Caki2 (cell line): ENCODE data around the gene CNTNAP2. TPM values are rescaled to one million over a fixed set of nuclear protein-coding genes. Genes with fewer than 3 reads are reported as not detected.
"Not testable (repeated sequence)": the region's sequence is repeated elsewhere in the genome, so short reads cannot be mapped to it uniquely, and the experiment has no call there.

Experiments used
- DNase-seq: peaks from one replicate; pipeline ENCODE4 v3.0.0-alpha.2; 2015; ENCODE audit warnings: low read depth
- in situ Hi-C: cut with HindIII; loops from 2 replicates; pipeline ENCODE4 v1.10.0; 2016; ENCODE audit warnings: low sequenced_read_pairs, low pct_unique_long_range_greater_than_20kb, mixed read lengths
- total RNA-seq: library from RNA; depleted of rRNA; stranded (reverse); fragments of >200 nt; shearing (Covaris generic); gene quantifications from 2 replicates; pipeline ENCODE4 v1.2.3, GENCODE V29; 2014; ENCODE audit warnings: low replicate concordance

Gene CNTNAP2
- total RNA-seq, 1 experiment from 2014 or later: not detected

- DNase-seq: no peak
- in situ Hi-C loops: no loop called here
Observed at GRCh38 chr7:148447221-148447849, 2330.7 kb downstream of the CNTNAP2 start.

- in situ Hi-C loops, DNase-seq: not testable (repeated sequence)
Observed at GRCh38 chr7:148451526-148451925, 2334.9 kb downstream of the CNTNAP2 start.

- in situ Hi-C loops: no loop called here
- no peak for DNase-seq
Observed at GRCh38 chr7:148456351-148456750, 2339.8 kb downstream of the CNTNAP2 start.

DNA sequence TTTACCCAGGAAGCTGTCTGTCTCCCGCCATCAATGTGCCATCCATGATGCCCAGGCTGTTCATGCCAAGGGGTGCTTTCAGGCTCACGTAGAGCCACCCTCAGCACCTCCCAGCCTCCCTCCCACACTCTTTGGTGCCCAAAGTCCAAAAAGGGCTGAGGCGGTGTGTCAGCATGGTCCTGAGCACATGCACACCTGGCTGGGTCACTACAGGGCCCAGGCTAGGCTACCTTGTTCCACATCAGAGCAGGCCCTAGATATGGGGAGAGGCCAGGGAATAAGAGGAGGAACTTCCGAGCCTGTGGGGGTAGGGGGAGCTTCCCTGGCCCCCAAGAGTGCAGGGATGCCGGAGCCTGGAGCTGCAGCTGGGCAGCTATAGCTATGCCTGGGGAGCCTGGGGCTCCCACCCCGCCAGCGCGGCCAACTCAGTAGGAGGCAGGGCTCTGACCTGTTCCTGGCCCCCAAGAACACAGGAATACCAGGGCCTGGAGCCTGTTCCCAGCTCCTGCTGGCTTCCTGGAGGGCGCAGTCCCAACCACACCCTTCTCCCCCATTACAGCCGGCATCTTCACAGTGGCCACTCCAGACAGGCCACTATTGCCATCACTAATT lies 2340.8 kb downstream of the CNTNAP2 start:
- in situ Hi-C loops: no loop called here
- DNase-seq: no peak

DNA sequence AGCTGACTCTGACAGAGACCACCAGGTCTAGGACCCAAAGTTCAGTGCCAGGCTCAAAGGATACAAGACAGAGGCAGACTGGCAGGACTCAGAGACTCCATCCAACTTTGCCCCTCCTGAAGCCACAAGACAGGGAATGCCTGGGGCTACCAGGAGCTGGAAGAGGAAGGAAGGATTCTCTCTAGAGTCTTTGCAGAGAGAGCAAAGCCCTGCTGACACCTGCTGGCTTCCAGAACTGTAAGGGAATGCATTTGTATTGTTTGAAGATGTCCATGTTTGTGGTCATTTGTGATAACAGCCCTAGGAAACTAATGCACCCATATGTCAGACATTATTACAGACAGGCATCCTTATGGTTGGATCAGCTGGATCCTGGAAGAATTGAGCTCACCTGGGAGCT lies 2341.7 kb downstream of the CNTNAP2 start:
- DNase-seq: no peak
- in situ Hi-C loops: no loop called here

- no peak for DNase-seq
Observed at GRCh38 chr7:148461392-148462179, 2345.0 kb downstream of the CNTNAP2 start.

GRCh38 chr7:148462774-148463173 lies 2346.2 kb downstream of the CNTNAP2 start:
- in situ Hi-C loops, DNase-seq: not testable (repeated sequence)

More at GRCh38 chr7:148461392-148462179, 2345.0 kb downstream of the CNTNAP2 start:
- in situ Hi-C loops: no loop called here

- in situ Hi-C loops: no loop called here
- DNase-seq: no peak
Observed at GRCh38 chr7:148463210-148463609, 2346.6 kb downstream of the CNTNAP2 start.

DNA sequence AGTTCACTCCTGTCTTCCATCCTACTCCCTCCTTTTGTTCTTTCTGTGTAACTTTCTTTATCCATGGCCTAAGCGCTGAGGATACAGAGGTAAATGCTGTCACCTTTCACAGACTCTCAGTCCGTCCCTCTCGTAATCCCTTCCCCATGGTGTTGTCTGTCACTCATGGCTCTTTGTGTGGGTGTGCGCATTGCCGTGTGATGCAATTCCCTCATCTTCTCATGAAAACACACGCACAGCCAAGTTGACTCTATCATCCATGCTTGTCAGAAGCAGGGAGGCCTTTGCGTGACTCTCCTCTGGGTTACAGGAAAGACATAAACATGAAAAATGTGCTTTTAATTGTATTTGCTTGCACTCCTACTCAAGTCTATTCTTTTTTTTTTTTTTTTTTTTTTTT lies 2348.3 kb downstream of the CNTNAP2 start:
- in situ Hi-C loops: no loop called here
- no peak for DNase-seq

GRCh38 chr7:148465441-148465840 lies 2348.8 kb downstream of the CNTNAP2 start:
- in situ Hi-C loops, DNase-seq: not testable (repeated sequence)

DNA sequence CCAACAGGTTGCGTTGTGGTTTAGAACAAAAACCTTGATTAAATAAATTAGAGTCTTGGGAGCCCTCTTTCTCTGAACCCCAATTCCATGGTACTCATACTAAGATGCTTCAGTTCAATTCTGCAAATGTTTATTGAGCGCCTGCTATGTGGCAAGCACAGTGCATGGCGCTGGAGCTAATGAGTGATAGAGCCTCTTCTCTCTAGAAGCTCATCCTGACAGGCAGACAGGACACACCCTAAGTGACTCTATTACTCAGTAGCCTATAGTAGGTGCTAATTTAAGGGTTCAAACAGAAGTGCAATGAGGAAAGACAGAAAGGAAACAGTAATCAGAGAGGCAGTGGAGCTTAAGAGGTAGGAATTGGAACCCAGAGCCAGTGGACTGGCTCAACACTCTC lies 2349.5 kb downstream of the CNTNAP2 start:
- in situ Hi-C loops: no loop called here
- no peak for DNase-seq

DNA sequence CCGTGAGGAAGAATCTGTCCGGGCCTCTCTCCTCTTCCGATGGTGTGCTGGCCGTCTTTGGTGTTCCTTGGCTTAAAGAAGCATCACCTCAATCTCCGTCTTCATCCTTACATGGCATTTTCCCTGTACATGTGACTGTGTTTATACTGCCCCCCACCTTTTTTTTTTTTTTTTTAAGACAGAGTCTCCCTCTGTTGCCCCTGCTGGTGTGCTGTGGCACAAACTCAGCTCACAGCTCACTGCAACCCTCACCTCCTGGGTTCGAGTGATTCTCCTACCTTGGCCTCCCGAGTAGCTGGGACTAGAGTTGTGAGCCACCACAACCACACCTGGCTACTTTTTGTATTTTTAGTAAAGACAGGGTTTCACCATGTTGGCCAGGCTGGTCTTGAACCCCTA lies 2352.1 kb downstream of the CNTNAP2 start:
- DNase-seq: no peak
- in situ Hi-C loops: no loop called here
